ENCODE data around the gene CACNA1S.

The CACNA1S gene

DNA sequence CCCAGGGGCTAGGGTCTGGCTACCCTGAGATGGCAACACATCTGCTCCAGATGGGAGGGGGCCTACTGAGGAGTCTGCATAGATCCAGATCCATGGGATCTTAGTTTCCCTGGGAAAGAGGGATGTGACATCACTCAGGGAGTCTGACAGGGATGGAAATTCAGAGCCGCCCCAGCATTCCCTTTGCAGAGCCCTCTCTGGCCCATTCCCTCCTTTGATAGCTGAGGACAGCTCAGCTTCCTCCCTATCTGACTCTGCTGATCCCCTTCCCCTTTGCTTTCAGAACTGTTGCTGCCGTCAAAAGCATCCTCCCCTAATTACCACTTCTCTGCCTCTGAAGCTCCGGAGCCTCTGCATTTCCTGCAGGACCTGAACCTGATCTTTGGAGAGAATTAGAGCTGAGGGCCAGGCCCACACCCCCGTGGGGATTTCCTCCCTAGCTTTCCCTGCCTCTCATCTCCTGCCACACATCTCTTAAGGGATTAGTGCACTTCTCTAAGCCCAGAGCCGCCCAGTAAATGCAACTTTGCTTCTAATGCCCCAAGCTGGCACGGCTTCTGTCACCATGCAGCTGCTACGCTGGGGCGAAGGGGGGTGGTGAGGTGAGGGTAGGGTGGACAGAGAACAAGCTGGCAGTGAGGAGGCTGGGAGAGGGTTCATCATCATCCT lies 24.3 kb upstream of the CACNA1S start:
- DNase-seq (no peak), ATAC-seq (replicated peaks) (no peak)
- H3K27me3 Mint-ChIP-seq, result no peaks in the 10 kb centered on the region
- no peaks in the 10 kb centered on the region for H3K4me1 Mint-ChIP-seq (ENCODE audit: low read depth in 2 of 2)
- no peaks in the 10 kb centered on the region for H3K9me3 Mint-ChIP-seq
- no peak overlapping the region for H3K4me3 Mint-ChIP-seq
- peaks cover 6% of the 10 kb centered on the region for H3K36me3 Mint-ChIP-seq (ENCODE audit: insufficient read depth)
- peak overlapping the region in 1 of 2 donors; percentile 55 for H3K27ac Mint-ChIP-seq

- DNase-seq (no peak), ATAC-seq (replicated peaks) (no peak)
- H3K36me3 Mint-ChIP-seq (ENCODE audit: insufficient read depth), result peaks cover 6% of the 10 kb centered on the region
- H3K9me3 Mint-ChIP-seq, result no peaks in the 10 kb centered on the region
- no peak overlapping the region for H3K4me3 Mint-ChIP-seq
- H3K27ac Mint-ChIP-seq, result no peak overlapping the region
- H3K27me3 Mint-ChIP-seq, result no peaks in the 10 kb centered on the region
- no peaks in the 10 kb centered on the region for H3K4me1 Mint-ChIP-seq (ENCODE audit: low read depth in 2 of 2)
These were observed 22.2 kb upstream of the CACNA1S start for GRCh38 chr1:201134405-201134804.

GRCh38 chr1:201131398-201131797 lies 19.2 kb upstream of the CACNA1S start:
- no peak overlapping the region for H3K4me3 Mint-ChIP-seq
- DNase-seq, result no peak
- no peak overlapping the region for H3K27ac Mint-ChIP-seq
- no peaks in the 10 kb centered on the region for H3K4me1 Mint-ChIP-seq (ENCODE audit: low read depth in 2 of 2)
- no peak for ATAC-seq (replicated peaks)
- peaks cover 0 to 10% of the 10 kb centered on the region in 2 donors for H3K27me3 Mint-ChIP-seq
- no peaks in the 10 kb centered on the region for H3K9me3 Mint-ChIP-seq
- peaks cover 3% of the 10 kb centered on the region for H3K36me3 Mint-ChIP-seq (ENCODE audit: insufficient read depth)

DNA sequence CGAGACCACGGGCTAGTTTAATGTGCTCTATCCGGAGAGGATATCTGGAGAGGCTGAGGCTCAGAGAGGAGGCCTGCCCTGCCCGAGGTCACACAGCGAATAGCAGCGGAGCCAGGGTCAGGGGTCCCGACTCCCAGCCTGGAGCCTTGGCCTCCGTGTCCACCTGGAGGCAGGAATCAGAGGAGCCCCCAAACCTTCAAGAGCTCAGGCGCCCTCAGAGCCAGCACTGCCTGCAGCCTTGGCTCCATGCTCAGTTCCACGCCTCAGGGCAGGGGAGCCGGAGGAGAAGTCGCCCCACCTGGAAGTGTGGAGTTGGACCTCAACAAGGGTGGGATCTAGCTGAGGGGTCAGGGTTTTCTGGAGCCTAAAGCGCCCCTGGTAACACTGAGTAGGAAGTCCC lies 16.7 kb upstream of the CACNA1S start:
- H3K4me3 Mint-ChIP-seq, result no peak overlapping the region
- peaks cover 16 to 29% of the 10 kb centered on the region in 2 donors for H3K27me3 Mint-ChIP-seq
- ATAC-seq (replicated peaks) (no peak), DNase-seq (no peak)
- no peak overlapping the region for H3K27ac Mint-ChIP-seq
- no peaks in the 10 kb centered on the region for H3K4me1 Mint-ChIP-seq (ENCODE audit: low read depth in 2 of 2)
- H3K9me3 Mint-ChIP-seq, result no peaks in the 10 kb centered on the region
- peaks cover 1% of the 10 kb centered on the region for H3K36me3 Mint-ChIP-seq (ENCODE audit: insufficient read depth)

- Mint-ChIP-seq H3K27ac (no peak overlapping the region), H3K36me3 (ENCODE audit: insufficient read depth) (no peaks in the 10 kb centered on the region), H3K9me3 (no peaks in the 10 kb centered on the region), H3K4me1 (ENCODE audit: low read depth in 2 of 2) (no peaks in the 10 kb centered on the region), H3K27me3 (peaks cover 21 to 34% of the 10 kb centered on the region in 2 donors), H3K4me3 (no peak overlapping the region)
- ATAC-seq (replicated peaks) (no peak), DNase-seq (no peak)
These were observed 16.2 kb upstream of the CACNA1S start for GRCh38 chr1:201128476-201128875.

DNA sequence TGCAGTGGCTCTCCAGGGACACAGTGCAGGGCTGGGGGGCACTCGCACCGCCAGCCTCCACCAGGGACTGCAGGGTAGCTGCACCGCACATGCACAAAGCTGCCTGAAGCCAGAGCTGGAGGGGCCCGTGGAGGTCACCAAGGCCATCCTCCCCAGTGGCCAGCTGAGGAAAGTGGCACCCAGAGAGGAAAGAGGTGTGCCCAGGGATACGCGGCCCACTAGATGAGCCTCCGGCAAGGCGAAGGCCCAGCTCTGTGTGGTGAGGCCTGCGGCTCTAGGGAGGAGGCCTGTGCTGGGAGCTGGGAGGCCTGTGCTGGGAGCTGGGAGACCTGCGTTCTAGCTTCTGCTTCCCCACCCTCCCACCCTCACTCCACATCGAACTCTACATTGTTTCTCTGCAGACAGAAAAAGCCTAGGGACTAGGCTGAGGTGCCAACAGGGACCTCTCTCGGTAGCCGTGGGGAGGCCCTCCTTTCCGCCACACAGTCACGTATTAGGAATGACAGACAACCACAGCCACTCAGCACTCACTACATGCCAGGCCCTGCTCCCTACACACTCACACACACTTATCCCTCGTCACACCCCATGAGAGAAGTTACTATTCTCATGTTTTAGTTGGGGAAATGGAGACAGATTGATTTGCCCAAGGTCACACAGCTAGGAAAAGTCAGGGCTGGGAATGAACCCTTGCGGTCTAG lies 15.7 kb upstream of the CACNA1S start:
- no peak overlapping the region for H3K4me3 Mint-ChIP-seq
- no peaks in the 10 kb centered on the region for H3K4me1 Mint-ChIP-seq (ENCODE audit: low read depth in 2 of 2)
- H3K27ac Mint-ChIP-seq, result no peak overlapping the region
- H3K9me3 Mint-ChIP-seq, result no peaks in the 10 kb centered on the region
- no peaks in the 10 kb centered on the region for H3K36me3 Mint-ChIP-seq (ENCODE audit: insufficient read depth)
- DNase-seq (no peak), ATAC-seq (replicated peaks) (no peak)
- H3K27me3 Mint-ChIP-seq, result peaks cover 26 to 40% of the 10 kb centered on the region in 2 donors

- H3K4me1 Mint-ChIP-seq (ENCODE audit: low read depth in 2 of 2), result no peaks in the 10 kb centered on the region
- ATAC-seq (replicated peaks) (no peak), DNase-seq (no peak)
- no peaks in the 10 kb centered on the region for H3K9me3 Mint-ChIP-seq
- H3K36me3 Mint-ChIP-seq (ENCODE audit: insufficient read depth), result no peaks in the 10 kb centered on the region
- H3K27me3 Mint-ChIP-seq, result peaks cover 29 to 48% of the 10 kb centered on the region in 2 donors
- no peak within 1 kb of the TSS for H3K4me3 Mint-ChIP-seq
- H3K27ac Mint-ChIP-seq, result no peak within 1 kb of the TSS
These were observed 14.9 kb upstream of the CACNA1S start, which contains the start of gene ASCL5 for GRCh38 chr1:201126832-201127754. Gene ASCL5 (minus strand): TSS chr1:201127184. CDS start chr1:201115372, 11,812 bp downstream.

DNA sequence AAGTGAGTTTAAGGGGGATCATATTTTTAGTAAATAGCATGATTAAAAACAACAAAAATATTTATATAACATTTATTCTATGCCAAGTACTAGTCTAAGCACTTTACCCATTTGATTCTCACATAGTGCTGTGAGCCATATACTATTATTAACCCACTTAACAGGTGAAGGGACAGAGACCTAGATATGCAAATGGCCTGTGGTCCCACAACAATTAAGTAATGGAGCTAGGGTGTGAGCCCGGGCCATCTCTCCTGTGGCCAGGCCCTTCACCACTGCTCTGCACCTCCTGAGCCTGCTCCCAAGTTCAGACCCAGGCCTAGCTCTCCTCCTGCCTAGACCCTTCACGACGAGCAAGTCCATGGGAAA lies 14.2 kb upstream of the CACNA1S start:
- Mint-ChIP-seq H3K36me3 (ENCODE audit: insufficient read depth) (no peaks in the 10 kb centered on the region), H3K27me3 (peaks cover 36 to 55% of the 10 kb centered on the region in 2 donors), H3K9me3 (no peaks in the 10 kb centered on the region), H3K4me1 (ENCODE audit: low read depth in 2 of 2) (no peaks in the 10 kb centered on the region), H3K27ac (no peak overlapping the region), H3K4me3 (no peak overlapping the region)
- ATAC-seq (replicated peaks) (no peak), DNase-seq (no peak)

DNA sequence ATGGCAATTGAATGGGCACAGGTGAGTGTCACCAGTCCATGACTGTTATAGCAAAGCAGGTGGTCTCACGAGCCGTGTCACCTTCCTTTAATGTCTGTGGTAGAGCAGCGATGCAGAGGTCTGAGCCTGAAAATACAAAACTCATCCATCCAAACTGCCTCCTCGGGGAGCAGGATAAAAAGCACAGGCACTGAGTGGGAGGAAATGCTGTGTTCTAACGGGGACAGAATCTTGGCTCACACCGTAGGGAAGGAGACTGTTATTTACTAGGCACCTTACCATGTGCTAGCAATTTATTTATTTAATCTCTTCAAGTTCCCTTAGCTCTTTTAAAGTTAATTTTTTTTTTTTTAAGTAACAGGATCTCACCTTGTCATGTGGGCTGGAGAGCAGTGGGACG lies 13.6 kb upstream of the CACNA1S start:
- ATAC-seq (replicated peaks) (no peak), DNase-seq (no peak)
- Mint-ChIP-seq H3K27me3 (peaks cover 38 to 55% of the 10 kb centered on the region in 2 donors), H3K27ac (no peak overlapping the region), H3K36me3 (ENCODE audit: insufficient read depth) (no peaks in the 10 kb centered on the region), H3K4me3 (no peak overlapping the region), H3K9me3 (no peaks in the 10 kb centered on the region), H3K4me1 (ENCODE audit: low read depth in 2 of 2) (no peaks in the 10 kb centered on the region)

DNA sequence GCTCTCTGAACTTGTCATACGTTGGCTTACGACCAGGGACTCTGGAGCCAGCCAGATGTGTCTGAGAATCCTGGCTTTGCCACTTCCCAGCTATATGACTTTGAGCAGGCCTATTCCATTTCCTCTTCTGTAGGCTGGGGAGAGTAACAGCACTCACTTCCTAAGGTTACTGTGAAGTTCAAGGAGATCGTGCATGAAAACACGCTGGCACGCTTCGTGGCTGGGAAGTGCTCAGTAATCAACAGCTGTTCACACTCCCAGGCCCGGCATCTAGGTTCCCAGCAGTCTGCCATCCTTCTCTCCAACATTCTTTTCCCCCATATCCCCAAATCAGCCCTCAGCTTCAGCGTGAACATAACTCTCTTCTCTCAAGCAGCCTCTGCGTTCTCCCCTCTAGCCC lies 12.8 kb upstream of the CACNA1S start:
- ATAC-seq (replicated peaks), result no peak
- H3K27me3 Mint-ChIP-seq, result peaks cover 38 to 55% of the 10 kb centered on the region in 2 donors

DNA sequence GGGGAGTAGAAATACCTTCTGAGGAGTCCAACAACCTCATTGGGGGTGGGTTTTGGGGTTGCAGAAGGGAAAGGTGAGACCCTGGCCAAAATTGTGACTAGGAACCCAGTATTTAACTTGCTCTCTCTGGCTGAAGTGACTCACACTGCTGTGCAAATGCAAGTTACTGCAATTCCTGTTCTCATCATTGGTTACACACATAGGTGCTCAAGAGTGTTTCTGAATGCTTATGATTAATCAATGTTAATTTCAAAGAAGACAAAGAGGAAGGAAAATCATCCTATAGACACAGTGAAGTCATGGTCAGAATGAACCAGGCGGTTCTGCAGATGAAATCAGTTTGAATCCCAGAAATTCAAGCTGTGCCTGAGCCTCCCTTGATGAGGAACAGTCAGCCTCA lies 11.6 kb upstream of the CACNA1S start:
- Mint-ChIP-seq H3K9me3 (no peaks in the 10 kb centered on the region), H3K4me1 (ENCODE audit: low read depth in 2 of 2) (peaks cover 2 to 7% of the 10 kb centered on the region in 2 donors), H3K36me3 (ENCODE audit: insufficient read depth) (no peaks in the 10 kb centered on the region), H3K27me3 (peaks cover 38 to 55% of the 10 kb centered on the region in 2 donors), H3K27ac (no peak overlapping the region), H3K4me3 (no peak overlapping the region)
- DNase-seq (no peak), ATAC-seq (replicated peaks) (no peak)

More for the DNA sequence above, 12.8 kb upstream of the CACNA1S start:
- H3K36me3 Mint-ChIP-seq (ENCODE audit: insufficient read depth), result no peaks in the 10 kb centered on the region
- H3K9me3 Mint-ChIP-seq, result no peaks in the 10 kb centered on the region
- H3K27ac Mint-ChIP-seq, result no peak overlapping the region
- no peak for DNase-seq
- no peak overlapping the region for H3K4me3 Mint-ChIP-seq
- H3K4me1 Mint-ChIP-seq (ENCODE audit: low read depth in 2 of 2), result no peaks in the 10 kb centered on the region

GRCh38 chr1:201122321-201122957 lies 10.2 kb upstream of the CACNA1S start:
- Mint-ChIP-seq H3K27ac (no peak overlapping the region), H3K4me1 (ENCODE audit: low read depth in 2 of 2) (peaks cover 2 to 7% of the 10 kb centered on the region in 2 donors), H3K27me3 (peaks cover 38 to 54% of the 10 kb centered on the region in 2 donors), H3K4me3 (no peak overlapping the region), H3K9me3 (no peaks in the 10 kb centered on the region), H3K36me3 (ENCODE audit: insufficient read depth) (no peaks in the 10 kb centered on the region)
- DNase-seq, result no peak
- no peak for ATAC-seq (replicated peaks)
